GM21381 (cell line): ENCODE measurements around the gene IFITM5.
"Not testable (repeated sequence)": the region's sequence is repeated elsewhere in the genome, so short reads cannot be mapped to it uniquely, and the experiment has no call there.

Source experiments
- ATAC-seq: cut with Tn5 transposase; IDR thresholded peaks from one replicate; pipeline ENCODE4 v1.9.1; 2021; ENCODE audit warnings: mild to moderate bottlenecking, moderate library complexity; ENCODE audit not compliant: unreplicated experiment

IFITM5 gene

DNA sequence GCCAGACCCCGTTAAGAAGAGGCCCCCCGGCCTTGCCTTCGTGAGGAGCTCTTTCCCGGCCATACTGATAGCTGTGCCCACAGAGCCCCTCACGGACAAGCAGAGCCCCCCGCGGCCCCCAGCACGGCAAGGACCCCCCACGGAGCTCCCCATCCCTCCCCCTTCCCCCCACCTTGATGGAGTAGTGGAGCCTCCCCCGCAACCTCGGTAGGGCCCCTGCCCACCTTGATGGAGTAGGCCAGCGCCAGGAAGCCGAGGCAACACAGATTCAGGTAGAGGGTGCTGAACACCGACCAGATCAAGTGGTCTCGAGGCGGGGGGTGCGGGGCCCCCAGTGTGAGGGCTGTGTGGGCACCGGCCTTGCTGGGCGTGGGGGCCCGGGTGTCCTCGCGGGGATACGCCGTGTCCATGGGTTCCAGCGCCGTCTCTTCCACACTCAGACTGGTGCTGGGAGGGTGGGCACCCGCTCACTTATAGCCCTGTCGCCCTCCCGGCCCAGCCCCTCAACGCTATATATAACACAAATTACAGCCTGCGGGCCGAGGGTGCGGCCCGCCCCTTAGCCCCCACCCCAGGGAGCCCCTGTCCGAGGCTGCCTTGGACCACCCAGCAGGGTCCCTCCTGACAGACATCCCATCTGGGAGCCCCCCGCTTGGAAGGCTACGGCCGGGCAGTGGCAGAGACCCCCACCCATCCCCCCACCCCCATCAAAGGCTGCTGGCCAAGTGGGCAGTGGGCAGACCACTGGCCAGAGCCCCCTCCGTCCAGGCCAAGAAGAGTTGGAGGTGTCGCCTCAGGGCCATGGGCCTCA, at the start of gene IFITM5:
IFITM5 (minus strand) TSS at position 446 of the 811 bp plus-strand sequence; CDS start at position 410, 36 bp downstream.
- ATAC-seq: no peak

DNA sequence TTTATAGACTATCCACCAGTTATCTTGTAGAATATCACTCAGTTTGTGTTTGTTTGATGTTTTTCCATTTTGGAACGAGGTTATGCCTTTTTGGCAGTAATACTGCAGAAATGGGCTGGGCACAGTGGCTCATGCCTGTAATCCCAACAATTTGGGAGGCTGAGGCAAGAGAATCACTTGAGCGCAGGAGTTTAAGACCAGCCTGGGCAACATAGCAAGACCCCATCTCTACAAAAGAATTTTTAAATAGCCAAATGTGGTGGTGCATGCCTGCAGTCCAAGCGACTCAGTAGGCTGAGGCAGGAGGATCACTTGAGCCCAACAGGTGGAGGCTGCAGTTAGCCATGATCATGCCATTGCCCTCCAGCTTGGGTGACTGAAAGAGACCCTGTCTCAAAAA, 47.2 kb upstream of the IFITM5 start:
- ATAC-seq: no peak

DNA sequence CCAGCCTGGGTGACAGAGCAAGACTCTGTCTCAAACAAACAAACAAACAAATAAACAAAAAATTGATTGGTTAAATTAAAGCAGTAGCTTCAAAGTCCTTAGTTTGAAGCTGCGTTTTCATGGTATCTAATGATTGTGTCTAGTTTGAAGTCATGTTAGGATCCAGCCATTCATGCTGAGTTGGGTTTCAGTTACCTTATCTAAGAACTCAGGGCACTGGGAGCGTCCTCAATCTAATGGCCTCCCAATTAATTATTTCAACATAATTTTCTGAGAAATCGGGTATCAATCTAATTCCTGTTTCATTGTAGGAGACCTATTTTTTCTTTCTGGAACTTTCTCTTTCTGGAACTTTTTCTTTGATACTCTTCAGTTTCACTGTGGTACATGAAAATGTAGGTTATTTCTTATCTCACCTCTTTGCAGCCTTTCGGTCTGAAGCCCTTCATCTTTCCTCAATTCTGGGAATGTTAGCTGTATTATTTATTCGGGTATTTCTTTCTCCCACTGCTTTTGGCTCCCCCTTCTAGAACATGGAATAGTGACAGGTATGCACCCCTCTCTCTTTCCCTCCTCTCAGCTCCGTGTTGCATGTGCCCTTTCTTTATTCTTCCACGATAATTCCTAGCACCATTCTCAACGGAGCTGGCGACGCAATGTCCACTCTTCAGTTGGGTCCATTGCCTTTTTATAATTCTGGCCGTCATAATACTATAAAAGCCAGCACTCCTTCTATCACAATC, 45.7 kb upstream of the IFITM5 start:
- ATAC-seq: no peak

DNA sequence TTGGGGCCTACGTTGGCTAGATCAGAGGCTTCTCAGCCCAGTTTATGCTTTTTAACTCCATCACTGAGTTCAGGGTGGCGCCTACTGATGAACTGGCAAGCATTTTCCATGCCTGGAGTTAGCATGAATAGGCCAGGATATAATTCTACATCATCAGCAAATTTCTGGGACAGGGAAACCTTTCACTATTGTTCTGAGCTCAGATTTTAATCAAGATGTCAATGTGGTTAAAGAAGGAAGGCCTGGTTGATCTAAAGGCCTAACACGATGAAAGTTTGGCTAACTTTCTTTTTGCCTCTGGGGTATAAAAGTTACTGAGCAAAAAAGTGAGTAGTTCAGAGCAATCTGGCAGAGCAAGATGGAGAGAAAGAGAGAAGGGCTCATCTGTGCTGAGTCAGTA, 43.0 kb upstream of the IFITM5 start:
- no peak for ATAC-seq

DNA sequence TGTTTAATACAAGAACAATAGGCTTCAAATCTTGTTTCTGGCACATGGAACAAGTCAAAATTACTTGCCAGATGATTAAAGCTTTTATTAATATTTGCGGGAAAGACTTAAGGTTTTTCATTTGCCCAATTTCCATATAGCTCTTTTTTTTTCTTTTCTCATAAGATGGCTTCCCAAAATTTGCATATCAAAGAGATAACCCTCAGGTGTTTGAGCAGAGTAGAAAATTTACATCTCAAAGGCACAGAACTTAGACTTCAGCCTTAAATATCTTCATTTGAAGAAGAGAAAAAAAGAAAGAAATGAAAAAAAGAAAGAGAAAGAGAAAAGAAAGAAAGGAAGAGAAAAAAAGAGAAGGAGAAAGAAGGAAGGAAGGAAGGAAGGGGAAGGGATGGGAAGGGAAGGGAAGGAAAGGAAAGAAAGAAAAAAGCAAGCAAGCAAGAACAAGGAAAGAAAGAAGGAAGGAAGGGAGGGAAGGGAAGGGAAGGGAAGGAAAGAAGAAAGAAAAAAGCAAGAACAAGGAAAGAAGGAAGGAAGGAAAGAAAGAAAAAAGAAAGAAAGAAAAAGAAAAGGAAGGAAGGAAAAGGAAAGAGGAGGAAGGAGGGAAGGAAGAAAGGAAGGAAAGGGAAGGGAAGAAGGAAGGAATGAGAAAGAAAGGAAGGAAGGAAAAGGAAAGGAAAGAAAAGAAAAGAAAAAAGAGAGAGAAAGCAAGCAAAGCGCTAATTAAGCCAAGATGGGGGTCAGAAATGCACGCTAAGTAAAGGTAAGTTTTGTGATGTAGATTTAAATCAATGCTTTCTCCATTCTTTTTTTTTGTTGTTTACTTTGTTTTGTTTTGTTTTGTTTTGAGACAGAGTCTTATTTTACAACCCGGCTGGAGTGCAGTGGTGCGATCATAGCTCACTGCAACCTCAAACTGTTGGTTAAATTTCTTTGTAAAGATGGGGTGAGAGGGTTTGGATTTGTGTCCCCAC, 41.5 kb upstream of the IFITM5 start:
- no peak for ATAC-seq

DNA sequence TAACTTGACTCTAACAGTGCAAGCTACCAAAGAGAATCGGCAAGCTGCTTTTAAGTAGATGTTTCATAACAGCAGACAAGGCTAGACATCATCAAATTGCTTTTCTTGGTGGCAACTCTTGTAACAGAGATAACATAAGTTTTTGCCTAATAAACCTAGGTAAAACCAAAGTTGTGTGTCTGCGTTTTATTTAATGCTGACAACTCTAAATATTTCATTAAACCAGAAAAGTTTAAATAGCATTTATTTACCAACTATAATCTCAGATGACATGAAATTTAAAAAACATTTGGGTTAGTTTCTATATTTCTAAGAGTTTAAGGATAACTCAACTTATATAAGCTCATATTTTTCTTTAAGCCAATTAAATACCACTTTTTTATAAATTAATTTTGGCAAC, 40.6 kb upstream of the IFITM5 start:
- ATAC-seq: no peak

DNA sequence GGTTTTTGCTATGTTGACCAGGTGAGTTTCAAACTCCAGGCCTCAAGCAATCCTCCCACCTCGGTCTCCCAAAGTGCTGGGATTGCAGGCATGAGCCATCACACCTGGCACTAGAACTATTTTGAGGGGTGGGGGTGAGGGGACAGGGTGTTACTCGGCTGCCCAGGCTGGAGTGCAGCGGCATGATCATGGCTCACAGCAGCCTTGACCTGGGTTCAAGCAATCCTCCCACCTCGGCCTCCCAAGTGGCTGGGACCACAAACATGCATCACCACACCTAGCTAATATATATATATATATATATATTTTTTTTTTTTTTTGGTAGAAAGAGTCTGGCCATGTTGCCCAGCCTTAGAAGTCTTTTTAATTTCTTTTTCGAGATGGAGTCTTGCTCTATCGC, 38.4 kb upstream of the IFITM5 start:
- ATAC-seq: no peak

DNA sequence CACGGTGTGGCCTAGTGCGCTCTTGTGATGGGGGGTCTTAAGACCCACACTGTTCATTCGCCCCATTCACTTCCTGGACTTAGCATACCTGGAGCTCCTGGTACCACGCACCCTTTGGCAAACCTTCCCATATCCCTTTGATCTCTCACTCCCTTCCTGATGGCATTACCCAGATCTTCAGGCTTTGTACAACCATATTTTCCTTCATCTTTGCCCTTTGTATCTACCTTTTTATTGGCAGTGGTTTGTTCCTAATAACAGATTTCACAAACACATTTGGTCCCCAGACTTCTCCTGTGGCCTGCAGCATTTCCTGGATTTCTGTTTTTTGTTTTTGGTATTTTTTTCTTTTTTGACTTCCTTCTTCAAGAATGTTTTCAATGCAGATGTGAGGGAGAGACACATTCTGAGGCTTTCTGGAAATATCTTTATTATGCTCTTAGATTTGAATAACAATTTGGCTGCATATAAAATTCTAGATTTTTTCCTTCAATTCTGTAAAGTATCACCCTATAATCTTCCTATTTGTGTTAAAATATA, 37.4 kb upstream of the IFITM5 start:
- ATAC-seq: no peak

DNA sequence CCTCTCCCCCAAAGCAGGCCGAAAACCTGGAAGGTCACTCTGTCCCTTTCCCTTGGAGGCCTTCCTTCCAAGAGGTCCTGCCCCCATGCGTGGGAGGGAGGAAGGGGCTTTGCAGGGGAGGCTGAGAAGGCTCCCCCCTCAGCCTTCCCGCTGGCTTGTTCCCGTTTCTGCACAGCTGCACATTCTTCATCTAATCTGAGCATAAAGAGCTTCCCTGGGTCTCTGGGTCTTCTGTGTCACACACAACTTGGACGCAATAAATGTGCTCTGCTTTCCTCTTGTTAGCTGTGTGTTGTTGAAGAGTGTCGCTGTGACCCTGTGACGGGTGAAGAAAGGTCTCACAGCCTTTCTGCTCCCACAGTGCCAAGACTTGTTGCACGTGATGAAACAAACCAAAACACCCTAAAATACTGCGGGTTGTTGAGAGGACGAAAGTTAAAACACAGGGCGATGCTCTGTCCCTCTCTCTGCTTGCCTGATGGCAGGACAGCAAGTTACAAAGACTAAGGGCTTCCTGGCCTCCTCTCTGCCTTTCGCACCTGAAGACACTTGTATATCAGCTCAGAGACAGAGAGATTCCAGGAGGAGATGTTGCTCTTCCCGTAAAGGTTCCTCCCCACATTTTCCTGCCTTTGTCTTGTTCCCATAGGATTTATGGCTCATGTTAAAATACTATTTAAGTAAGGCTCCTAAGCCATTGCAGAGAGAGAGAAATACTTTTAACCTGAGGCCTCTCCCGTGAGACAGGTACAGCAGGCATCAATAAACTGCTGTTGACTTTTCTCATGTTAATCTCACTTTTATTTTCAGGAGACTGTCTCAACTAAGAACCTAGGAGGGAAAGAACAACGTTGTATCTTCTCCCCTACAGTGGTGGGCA, 36.7 kb upstream of the IFITM5 start:
- ATAC-seq: no peak

DNA sequence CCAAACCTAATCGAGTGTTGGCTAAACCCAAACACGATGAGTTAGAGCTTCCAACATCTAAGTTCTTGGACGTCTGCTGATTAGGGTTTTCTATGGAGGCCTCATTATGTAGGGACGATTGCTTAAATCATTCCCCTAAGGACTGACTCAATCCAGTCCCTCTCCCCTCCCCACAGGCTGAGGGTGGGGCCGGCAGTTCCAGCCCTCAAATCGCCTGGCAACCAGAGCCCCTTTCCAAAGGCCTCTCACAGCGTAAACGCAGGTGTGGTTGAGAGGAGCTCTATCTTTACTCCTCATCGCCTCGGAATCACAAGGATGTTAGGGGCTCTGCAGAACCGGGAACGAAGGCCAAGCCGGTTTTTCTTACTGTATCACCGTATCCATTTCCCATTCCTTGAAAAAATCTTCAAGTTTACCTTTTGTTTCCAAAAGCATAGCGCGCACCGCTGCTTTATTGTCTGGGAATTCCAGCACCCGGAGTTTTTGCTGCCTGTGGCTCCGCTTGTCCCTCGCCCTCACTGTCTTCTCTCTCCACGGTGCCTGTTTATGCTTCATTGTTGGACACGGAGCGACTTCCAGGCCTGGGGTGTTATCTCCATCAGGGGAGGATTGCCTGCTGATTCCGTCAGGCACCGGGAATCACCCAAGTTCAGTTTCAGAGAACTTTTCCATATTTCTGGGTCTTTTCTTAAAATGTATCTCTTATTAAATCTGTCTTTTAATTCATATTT, 35.1 kb upstream of the IFITM5 start:
- no peak for ATAC-seq

DNA sequence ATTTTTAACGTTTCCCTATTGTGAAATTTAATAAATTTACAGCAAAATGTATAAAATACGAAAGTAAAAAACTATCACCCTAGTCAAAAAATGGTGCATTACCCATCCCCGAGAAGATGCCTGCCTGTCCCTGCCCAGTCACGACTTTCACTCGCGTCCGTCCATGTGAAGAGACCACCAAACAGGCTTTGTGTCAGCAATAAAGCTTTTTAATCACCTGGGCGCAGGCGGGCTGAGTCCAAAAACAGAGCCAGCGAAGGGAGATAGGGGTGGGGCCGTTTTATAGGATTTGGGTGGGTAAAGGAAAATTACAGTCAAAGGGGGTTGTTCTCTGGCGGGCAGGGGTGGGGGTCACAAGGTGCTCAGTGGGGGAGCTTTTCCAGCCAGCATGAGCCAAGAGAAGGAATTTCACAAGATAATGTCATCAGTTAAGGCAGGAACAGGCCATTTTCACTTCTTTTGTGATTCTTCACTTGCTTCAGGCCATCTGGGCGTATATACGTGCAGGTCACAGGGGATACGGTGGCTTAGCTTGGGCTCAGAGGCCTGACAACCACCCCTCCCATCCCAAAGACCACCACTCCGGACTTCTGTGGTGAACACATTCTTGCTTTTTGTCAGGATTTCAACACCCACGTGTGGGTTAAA, 34.4 kb upstream of the IFITM5 start:
- ATAC-seq: not testable (repeated sequence)

DNA sequence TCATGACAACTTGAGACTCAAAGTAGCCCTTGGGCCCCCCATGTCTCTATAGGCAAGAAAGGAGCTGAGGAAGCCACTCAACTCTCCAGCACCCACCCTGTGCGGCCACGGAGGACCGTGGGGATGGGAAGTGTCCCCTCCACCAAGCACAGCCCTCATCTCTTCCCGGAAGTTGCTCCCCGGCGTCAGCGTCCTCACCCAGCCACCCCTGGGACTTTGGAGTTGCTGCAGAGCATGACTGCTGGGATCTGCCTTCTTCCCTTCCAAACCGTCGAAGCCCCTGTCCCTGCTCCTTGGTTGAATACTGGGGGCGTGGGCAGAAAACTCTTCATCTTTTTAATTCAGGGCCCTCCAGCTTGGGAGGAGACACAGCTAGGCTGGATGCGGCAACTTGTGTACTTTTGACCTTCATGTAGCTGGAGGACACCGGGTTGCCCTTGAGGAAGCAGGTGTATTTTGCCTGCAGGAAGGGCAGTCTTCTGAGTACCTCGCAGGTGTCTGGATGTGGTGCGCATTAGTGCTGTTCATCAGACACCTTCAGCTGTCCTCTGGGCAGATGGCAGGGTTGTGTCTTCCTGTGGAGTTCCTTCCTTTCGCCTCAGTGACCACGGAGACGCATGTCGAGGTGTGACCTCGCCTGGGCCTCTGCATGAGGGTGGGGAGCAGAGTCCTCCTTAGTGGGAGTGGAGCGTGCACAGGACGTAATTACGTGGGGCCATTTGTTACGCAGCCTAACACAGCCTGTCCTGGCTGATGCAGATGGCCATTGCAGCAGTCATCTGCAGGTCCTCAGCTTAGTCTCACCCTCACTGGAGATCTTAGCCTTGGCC, 33.5 kb upstream of the IFITM5 start:
- no peak for ATAC-seq

DNA sequence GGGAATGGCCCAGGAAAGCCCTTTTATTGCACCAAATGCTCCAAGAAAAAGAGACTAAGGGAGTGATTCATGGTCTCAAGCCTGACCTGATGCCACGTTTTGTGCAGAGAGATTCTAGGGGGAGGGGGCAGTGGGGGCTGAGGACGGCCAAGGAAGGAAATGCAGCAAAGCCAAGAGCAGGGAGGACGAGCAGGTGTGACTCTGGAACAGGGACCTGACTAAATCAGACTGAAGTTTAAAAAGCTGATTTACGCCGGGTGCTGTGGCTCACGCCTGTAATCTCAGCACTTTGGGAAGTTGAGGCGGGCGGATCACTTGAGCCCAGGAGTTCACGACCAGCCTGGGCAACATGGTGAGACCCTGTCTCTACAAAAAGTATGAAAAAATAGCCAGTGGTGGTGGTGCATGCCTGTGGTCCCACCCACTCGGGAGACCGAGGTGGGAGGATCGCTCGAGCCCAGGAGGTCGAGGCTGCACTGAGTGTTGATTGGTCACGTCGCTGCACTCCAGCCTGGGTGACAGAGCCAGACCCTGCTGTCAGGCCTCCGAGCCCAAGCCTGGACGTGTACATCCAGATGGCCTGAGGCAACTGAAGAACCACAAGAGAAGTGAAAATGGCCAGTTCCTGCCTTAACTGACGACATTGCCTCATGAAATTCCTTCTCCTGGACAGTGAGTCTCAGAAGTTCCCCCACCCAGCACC, 32.2 kb upstream of the IFITM5 start:
- ATAC-seq: no peak

DNA sequence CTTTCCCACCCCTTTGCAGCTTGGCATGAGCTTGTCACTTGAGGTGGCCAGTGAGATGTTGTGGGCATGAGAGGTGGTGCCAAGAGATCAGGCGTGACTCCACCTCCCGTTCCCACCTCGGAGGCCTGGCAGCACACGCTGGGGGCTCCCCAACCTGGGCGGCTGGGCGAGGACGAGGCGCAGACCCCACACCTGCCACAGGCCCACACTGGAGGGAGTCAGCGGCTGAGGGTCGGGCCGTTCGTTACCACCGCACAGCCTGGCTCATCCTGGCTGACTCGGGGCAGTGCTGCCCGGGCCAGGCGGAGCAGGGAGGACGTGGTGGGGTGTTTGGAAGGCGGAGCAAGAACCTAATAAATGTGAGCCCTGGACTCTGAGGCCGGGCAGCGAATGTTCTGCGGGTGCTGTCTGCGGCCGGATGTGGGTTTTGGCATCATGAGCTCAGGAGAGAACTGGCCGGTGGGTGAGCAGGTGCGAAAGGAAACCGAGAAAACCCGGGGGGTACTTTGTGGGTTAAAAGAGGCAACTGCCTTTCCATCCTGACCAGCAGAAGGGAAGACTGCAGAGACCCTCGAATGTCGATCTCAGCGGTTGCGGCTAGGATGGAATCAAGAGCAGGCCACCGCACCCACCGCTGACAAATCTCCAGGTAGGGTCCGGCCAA, 31.5 kb upstream of the IFITM5 start:
- ATAC-seq: no peak

DNA sequence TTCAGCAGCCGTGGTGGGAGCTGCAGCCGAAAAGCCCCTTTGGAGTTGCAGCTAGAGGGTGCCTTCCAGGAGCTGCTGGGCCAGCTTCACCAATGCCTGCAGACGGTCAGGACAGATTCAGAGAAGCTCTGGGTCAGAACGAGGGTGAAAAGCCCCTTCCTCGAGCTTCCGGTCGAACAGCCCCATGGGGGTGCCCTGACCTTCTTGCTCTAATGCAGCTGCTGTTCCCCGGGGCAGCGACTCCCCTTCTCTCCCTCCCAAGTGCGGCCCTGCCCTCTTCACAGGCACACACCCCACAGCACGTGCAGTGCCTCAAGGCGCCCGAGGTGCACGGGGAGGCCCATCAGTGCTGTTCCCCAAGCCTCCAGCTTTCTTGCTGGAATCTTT, 31.0 kb upstream of the IFITM5 start:
- ATAC-seq: no peak

DNA sequence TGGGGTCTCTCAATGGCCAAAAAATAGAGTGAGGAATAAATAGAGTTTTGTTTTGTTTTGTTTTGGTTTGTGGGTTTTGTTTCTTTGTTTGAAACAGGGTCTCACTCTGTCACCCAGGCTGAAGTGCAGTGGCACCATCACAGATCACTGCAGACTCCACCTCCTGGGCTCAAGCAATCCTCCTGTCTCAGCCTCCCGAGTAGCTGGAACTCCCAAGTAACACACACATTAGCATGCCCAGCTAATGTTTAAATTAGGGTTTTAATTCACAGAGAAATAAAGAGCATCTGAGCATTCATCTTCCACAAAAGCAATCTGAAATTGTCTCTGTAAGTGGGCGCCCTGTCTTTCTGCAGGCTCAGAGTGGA, 30.5 kb upstream of the IFITM5 start:
- ATAC-seq: no peak
